GM12873 (cell line): ENCODE measurements around the gene GNB1.

ENCODE experiments used
- CTCF ChIP-seq: IDR thresholded peaks from 2 replicates; pipeline ENCODE4 v1.5.1; 2012; ENCODE audit warnings: low read depth, mild to moderate bottlenecking, moderate library complexity, low read length, control low read depth; ENCODE audit not compliant: insufficient read depth; ENCODE audit errors: missing control alignments

The GNB1 gene

GRCh38 chr1:1910651-1911331, 19.9 kb upstream of the GNB1 start:
- TF ChIP-seq CTCF: no peak

GRCh38 chr1:1910033-1910465, 19.2 kb upstream of the GNB1 start:
- no peak for TF ChIP-seq CTCF

GRCh38 chr1:1908506-1908791, 17.6 kb upstream of the GNB1 start:
- TF ChIP-seq CTCF: no peak

- no peak for TF ChIP-seq CTCF
Measured at GRCh38 chr1:1907098-1907736, 16.3 kb upstream of the GNB1 start.

- TF ChIP-seq CTCF: peak; percentile 98
Measured at GRCh38 chr1:1906185-1907097, 15.6 kb upstream of the GNB1 start.

- TF ChIP-seq CTCF: no peak
Measured at GRCh38 chr1:1903224-1903623, 12.3 kb upstream of the GNB1 start.

- TF ChIP-seq CTCF: no peak
Measured at GRCh38 chr1:1901641-1902294, 10.9 kb upstream of the GNB1 start.
